HAP-1 (cell line): ENCODE measurements around the gene BASP1.
"Not testable (repeated sequence)": the region's sequence is repeated elsewhere in the genome, so short reads cannot be mapped to it uniquely, and the experiment has no call there.

ENCODE experiments used
- DNase-seq, 2 experiments: peaks; one replicate each; pipeline ENCODE4 v3.0.0-alpha.2; 2016 to 2020; ENCODE audit warnings: low spot score in 2 of 2
- H3K27me3 ChIP-seq: fragments of 250-450 bp; sonication (Bioruptor Pico); 2 replicates; pipeline ENCODE4 v1.5.1; 2020; ENCODE audit warnings: low read depth, mild to moderate bottlenecking, moderate library complexity
- H3K36me3 ChIP-seq: fragments of 250-450 bp; sonication (Bioruptor Pico); replicated peaks from 2 replicates; pipeline ENCODE4 v1.5.1; 2020; ENCODE audit warnings: mild to moderate bottlenecking
- H3K4me1 ChIP-seq: fragments of 250-450 bp; sonication (Bioruptor Pico); 2 replicates; pipeline ENCODE4 v1.5.1; 2020; ENCODE audit warnings: mild to moderate bottlenecking
- H3K4me3 ChIP-seq: fragments of 250-450 bp; sonication (Bioruptor Pico); 2 replicates; pipeline ENCODE4 v1.5.1; 2020; ENCODE audit warnings: mild to moderate bottlenecking, moderate library complexity
- H3K9me3 ChIP-seq: fragments of 250-450 bp; sonication (Bioruptor Pico); 2 replicates; pipeline ENCODE4 v1.5.1; 2020; ENCODE audit warnings: mild to moderate bottlenecking, moderate library complexity
- in situ Hi-C: fragments of 300-500 bp; cut with MboI; formaldehyde crosslinking; loops from 3 replicates; pipeline ENCODE4 v1.14.3; 2020; ENCODE audit warnings: low sequenced_read_pairs, inconsistent platforms, mixed read lengths

BASP1 gene

GRCh38 chr5:17319095-17319494 lies 101.7 kb downstream of the BASP1 start:
- DNase-seq, H3K4me1 ChIP-seq, H3K9me3 ChIP-seq, in situ Hi-C loops, H3K4me3 ChIP-seq, H3K27me3 ChIP-seq, H3K36me3 ChIP-seq: not testable (repeated sequence)

- in situ Hi-C loops: no loop called here
These were observed 108.6 kb downstream of the BASP1 start for GRCh38 chr5:17325770-17326599.

More at GRCh38 chr5:17325770-17326599, 108.6 kb downstream of the BASP1 start:
- Histone ChIP-seq H3K4me3 (no peak overlapping the region), H3K4me1 (no peaks in the 10 kb centered on the region), H3K9me3 (no peaks in the 10 kb centered on the region), H3K27me3 (0 out of 2 replicates have a peak, but pooled peaks cover 2% of the 10 kb centered on the region), H3K36me3 (no peaks in the 10 kb centered on the region)
- DNase-seq: no peak
